DOHH2 (cell line): ENCODE measurements around the gene RAD9A.

Source experiments
- EZH2phosphoT487 ChIP-seq: fragments of 200-600 bp; sonication (generic); IDR thresholded peaks from 2 replicates; pipeline ENCODE4 v1.6.1; 2017; ENCODE audit warnings: borderline replicate concordance, mild to moderate bottlenecking, antibody characterized with exemption, low read length, moderate library complexity, mixed read lengths
- TF ChIP-seq, protein P1 (sequence below): fragments of 200-600 bp; sonication (generic); IDR thresholded peaks from one replicate; pipeline ENCODE4 v1.5.1; 2014; ENCODE audit warnings: antibody characterized with exemption, mild to moderate bottlenecking, low read depth, low read length; ENCODE audit not compliant: poor library complexity, severe bottlenecking

GRCh38 chr11:67407688-67408163 lies 15.9 kb downstream of the RAD9A start:
- TF ChIP-seq, protein P1, sequence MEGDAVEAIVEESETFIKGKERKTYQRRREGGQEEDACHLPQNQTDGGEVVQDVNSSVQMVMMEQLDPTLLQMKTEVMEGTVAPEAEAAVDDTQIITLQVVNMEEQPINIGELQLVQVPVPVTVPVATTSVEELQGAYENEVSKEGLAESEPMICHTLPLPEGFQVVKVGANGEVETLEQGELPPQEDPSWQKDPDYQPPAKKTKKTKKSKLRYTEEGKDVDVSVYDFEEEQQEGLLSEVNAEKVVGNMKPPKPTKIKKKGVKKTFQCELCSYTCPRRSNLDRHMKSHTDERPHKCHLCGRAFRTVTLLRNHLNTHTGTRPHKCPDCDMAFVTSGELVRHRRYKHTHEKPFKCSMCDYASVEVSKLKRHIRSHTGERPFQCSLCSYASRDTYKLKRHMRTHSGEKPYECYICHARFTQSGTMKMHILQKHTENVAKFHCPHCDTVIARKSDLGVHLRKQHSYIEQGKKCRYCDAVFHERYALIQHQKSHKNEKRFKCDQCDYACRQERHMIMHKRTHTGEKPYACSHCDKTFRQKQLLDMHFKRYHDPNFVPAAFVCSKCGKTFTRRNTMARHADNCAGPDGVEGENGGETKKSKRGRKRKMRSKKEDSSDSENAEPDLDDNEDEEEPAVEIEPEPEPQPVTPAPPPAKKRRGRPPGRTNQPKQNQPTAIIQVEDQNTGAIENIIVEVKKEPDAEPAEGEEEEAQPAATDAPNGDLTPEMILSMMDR: no peak
- TF ChIP-seq EZH2phosphoT487: no peak
